Measurements from ENCODE around the gene CHST11.

- no peak for TF ChIP-seq CTCF (optimal IDR thresholded peaks at IDR 0.05 in 1 of 3, IDR thresholded peaks at IDR 0.05 in 1 of 3, conservative IDR thresholded peaks at IDR 0.05 in 1 of 3; ENCODE audit: extremely low read depth in 1 of 3, insufficient read depth in 2 of 3, low read length in 3 of 3)
- no peak for TF ChIP-seq EZH2 (IDR thresholded peaks at IDR 0.05; ENCODE audit: low read length)
Observed at GRCh38 chr12:104605685-104606084, 148.9 kb downstream of the CHST11 start.
